ENCODE measurements around the gene SEC63.
"Not testable (repeated sequence)": the region's sequence is repeated elsewhere in the genome, so short reads cannot be mapped to it uniquely, and the experiment has no call there.

DNA sequence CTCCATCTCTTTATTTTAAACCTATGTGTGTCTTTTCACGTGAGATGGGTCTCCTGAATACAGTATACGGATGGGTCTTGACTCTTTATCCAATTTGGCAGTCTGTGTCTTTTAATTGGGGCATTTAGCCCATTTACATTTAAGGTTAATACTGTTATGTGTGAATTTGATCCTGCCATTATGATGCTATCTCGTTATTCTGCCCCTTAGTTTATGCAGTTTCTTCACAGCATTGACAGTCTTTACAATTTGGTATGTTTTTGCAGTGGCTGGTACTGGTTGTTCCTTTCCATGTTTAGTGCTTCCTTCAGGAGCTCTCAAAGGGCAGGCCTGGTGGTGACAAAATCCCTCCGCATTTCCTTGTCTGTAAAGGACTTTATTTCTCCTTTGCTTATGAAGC, 67.6 kb downstream of the SEC63 start:
- TF ChIP-seq, protein P1, sequence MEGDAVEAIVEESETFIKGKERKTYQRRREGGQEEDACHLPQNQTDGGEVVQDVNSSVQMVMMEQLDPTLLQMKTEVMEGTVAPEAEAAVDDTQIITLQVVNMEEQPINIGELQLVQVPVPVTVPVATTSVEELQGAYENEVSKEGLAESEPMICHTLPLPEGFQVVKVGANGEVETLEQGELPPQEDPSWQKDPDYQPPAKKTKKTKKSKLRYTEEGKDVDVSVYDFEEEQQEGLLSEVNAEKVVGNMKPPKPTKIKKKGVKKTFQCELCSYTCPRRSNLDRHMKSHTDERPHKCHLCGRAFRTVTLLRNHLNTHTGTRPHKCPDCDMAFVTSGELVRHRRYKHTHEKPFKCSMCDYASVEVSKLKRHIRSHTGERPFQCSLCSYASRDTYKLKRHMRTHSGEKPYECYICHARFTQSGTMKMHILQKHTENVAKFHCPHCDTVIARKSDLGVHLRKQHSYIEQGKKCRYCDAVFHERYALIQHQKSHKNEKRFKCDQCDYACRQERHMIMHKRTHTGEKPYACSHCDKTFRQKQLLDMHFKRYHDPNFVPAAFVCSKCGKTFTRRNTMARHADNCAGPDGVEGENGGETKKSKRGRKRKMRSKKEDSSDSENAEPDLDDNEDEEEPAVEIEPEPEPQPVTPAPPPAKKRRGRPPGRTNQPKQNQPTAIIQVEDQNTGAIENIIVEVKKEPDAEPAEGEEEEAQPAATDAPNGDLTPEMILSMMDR (IDR thresholded peaks at IDR 0.05): not testable (repeated sequence)
- not testable (repeated sequence) for TF ChIP-seq POLR2A (IDR thresholded peaks at IDR 0.05)

All from adrenal gland (tissue), 5 donors.